ENCODE measurements around the gene ALKBH4.
A peak's percentile ranks its signal among the peaks of the same experiment; 100 is the strongest.
"Not testable (repeated sequence)": the region's sequence is repeated elsewhere in the genome, so short reads cannot be mapped to it uniquely, and the experiment has no call there.

ALKBH4 gene, protein sequence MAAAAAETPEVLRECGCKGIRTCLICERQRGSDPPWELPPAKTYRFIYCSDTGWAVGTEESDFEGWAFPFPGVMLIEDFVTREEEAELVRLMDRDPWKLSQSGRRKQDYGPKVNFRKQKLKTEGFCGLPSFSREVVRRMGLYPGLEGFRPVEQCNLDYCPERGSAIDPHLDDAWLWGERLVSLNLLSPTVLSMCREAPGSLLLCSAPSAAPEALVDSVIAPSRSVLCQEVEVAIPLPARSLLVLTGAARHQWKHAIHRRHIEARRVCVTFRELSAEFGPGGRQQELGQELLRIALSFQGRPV

GRCh38 chr7:102464577-102465280 is at the start of gene ALKBH4, which contains the start of gene LRWD1:
Gene ALKBH4 (minus strand): TSS chr7:102464863. CDS start chr7:102464836, 27 bp downstream.
Gene LRWD1 (plus strand): TSS chr7:102464984. CDS start chr7:102465081, 97 bp downstream.
- DNase-seq = peak; percentile 92

DNA sequence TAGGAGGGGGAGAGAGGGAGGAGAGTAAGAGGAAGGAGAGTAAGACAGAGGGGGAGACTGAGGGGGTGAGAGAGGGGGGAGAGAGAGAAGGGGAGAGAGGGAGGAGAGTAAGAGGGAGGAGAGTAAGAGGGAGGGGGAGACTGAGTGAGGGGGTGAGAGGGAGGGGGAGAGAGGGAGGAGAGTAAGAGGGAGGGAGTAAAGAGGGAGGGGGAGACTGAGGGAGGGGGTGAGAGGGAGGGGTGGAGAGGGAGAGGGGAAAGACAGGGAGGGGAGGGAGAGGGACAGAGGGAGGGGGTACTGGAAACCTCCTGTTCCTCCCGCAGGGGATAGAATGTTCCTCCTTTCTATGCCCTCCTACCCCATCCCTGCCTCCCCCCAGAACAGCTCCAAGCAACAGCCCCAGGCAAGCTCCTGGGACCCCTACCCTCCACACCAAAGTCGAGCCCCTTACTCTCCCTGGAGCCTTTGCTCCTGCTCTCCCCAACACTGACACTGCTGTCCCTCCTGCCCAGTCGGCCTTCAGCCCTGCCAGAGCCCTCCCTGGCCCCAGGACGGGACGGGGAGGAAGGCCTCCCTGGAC is 48.1 kb upstream of the ALKBH4 start:
- DNase-seq = not testable (repeated sequence)

- not testable (repeated sequence) for DNase-seq
Observed at GRCh38 chr7:102511860-102512522, 47.3 kb upstream of the ALKBH4 start.

DNA sequence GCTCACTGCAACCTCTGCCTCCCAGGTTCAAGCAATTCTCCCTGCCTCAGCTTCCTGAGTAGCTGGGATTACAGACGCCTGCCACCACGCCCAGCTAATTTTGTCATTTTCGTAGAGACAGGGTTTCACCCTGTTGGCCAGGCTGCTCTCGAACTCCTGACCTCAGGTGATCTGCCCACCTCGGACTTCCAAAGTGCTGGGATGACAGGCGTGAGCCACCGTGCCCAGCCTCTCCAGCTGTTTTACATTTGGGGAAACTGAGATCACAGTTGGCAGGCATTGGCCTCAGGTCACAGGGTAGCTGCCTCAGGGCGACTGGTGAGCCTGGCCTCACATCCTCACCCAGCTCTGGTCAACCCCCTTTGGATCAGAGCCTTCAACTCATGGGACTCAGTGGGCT is 45.9 kb upstream of the ALKBH4 start:
- DNase-seq = not testable (repeated sequence)

GRCh38 chr7:102507410-102508088 is 42.9 kb upstream of the ALKBH4 start:
- not testable (repeated sequence) for DNase-seq

DNA sequence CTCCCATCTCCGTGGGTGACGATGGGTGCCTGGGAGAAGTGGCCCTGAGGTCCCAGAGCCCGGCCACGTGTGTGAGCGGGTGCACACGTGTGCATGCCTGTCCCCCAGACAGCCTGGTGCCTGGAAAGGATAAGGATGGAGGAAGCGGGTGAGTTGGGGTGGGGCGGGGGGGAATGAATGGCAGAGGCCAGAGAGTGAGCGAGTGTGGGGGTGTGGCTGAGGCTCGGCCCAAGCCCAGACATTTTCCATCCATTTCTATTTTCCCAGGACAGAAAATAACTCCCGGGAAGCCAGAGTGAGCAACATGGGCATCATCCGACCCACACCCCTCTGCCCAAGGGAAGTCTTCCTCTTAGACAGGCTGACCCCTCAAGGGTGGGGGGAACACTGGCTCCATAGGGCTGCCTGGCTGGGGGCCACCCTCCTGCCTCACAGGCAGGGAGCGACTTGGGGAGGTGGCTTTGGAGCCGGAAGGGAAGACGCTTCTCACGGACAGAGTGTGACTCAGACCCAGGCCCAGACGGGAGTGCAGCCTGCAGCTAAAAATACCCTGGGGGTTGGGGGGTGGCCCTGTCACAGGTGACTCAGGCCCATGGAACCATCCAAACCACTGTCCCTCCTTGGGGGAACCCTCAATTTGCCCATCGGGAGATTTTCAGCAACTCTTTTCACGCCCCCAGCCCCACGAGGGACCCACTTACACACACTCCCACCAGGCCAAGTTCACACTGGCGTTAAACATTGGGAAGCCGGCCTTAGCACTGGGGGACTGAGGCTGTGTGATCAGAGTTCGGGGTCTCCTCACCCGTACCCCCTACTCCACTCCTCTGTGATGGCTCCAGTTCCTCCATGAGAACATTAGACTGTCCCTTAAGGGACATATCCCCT is 40.9 kb upstream of the ALKBH4 start:
- DNase-seq = not testable (repeated sequence)

DNA sequence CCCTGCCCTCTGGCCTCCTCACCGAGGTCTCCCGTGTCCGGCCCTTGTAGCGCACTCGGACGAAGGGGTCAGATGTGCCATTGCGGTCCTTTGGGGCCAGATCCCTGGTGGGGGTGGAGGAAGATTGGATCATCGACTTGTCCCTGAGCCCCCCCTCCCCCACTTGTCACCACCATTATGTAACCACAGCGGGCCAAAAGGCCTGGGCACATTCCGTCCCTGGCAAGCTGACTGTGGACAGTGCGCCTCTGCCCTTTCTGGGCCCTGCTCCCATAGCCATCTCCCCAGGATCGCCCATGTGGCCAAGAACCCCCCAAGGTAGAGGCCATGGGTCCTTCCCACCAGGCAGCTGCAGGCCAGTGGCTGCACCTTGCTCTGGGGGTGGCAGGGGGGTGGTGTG is 38.5 kb upstream of the ALKBH4 start:
- DNase-seq = not testable (repeated sequence)

DNA sequence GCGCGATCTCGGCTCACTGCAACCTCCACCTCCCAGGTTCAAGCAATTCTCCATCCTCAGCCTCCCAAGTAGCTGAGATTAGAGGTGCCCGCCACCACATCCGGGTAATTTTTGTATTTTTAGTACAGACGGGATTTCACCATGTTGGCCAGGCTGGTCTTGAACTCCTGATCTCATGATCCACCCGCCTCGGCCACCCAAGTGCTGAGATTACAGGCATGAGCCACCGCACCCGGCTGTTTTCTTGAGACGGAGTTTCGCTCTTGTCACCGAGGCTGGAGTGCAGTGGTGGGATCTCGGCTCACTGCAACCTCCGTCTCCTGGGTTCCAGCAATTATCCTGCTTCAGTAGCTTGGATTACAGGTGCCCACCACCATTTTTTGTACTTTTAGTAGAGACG is 33.7 kb upstream of the ALKBH4 start:
- DNase-seq = not testable (repeated sequence)

GRCh38 chr7:102497308-102497707 is 32.6 kb upstream of the ALKBH4 start:
- not testable (repeated sequence) for DNase-seq

DNA sequence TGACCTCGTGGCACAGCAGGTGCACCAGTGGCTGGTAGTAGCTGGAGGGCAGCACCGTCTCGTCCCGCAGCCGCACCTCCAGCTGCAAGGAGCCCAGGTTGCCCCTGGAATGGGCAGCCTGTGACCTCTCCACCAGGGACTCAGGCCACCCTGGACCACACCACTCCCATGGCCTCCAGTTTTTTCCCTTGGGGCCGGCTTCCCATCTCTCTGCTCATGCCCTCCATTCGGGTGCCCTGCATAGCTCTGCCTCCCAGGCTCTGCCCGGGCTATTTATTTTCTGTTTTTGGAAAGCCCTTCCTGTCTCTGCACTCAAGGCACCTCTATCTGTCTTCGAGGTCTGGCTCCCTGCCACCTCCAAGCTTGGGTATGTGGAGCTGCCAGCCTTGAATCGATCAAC is 32.2 kb upstream of the ALKBH4 start:
- DNase-seq = not testable (repeated sequence)

DNA sequence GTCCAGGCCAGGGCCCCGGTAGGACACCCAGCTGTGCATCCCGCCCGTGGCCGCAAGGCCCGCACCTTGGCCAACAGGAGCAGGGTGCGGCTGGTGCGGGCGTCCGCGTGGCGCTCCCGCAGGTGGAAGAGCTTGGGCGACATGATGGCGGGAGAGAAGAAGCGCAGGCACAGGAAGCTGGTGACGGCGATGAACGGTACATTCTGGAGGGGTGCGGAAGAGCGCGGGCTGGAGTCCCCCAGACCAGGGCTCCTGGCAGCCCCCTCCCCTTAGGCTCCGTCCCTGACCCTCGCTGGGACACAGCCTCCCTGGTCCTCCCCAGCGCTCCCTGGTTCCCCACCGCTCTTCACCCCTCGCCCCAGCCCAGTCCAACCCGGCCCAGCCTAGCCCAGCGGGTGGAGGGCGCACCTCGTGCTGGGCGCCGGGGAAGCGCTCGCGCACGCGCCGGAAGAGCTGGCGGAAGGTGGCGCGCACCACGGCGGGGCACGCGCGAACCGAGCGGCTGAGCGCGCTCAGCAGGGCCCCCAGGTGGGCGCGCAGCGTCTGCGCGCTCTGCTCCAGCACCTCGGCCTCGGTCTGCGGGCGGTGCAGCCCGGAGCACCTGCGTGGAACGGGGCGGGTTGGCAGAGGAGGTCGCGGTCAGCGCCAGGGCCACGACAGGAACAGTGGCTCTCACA is 29.9 kb upstream of the ALKBH4 start:
- DNase-seq = not testable (repeated sequence)

DNA sequence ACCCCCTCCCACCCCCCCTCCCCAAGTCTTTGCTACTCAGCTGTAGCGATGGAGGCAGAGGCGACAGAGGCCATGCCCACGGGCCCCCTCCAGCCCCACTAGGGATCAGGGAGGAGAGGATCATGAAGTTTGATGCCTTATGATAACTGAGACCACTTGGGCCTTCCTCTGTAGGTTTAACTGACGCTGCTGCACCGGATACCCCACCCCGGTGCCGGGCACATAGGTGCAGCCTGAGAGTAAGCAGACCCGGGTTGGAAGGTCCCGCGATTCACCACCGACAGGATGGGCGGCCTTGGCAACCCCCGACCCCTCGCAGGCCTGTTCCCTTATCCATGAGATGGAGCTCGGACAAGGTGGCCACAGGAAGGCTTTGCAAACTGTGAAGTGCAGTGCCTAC is 29.4 kb upstream of the ALKBH4 start:
- not testable (repeated sequence) for DNase-seq

DNA sequence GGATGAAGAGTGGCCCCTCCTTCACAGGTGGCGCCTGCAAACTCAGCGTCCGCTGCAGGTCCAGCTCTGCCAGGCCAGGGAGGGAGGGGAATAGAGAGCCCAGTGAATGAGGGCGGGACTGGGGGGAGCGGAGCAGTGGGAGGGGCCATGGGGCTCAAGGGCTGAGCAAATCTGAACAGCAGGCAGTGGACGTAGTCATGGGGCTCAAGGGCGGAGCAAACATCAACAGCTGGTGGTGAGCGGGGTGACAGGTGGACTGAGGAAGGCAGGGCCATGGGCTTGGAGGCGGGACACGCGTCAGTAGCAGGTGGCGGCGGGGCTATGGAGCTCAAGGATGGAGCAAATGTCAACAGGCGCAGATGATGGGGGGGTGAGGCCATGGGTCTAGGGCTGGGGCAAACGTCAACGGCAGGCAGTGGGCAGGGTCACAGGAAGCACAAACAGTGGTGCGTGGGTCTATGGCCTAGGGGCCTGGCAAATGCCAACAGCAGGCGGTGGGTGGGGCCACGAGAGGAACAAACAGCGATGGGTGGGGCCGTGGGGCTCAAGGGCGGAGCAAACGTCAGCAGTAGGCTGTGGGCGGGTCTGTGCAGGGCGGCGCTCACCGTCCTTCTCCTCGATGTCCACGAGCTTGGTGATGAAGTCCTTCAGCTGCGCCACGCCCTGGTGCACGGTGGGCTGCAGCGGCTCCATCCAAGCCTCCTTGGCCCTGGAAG is 28.7 kb upstream of the ALKBH4 start:
- DNase-seq = not testable (repeated sequence)

GRCh38 chr7:102490529-102491075 is 25.9 kb upstream of the ALKBH4 start:
- not testable (repeated sequence) for DNase-seq

DNA sequence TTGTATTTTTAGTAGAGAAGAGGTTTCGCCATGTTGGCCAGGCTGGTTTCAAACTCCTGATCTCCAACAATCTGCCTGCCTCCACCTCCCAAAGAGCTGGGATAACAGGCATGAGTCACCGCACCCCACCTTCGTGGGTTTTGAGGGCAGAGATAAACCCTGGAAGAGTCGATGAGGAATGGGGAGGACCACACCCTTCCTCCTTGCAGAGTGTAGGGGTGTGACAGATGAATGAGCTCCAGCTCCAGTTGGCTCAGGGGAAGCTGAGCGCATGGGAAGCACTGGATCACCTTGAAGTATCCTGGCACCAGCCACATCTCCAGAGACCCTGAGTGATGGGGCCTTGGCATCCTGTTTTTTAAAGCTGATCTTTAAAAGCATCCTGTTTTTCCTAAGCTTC is 19.7 kb upstream of the ALKBH4 start:
- DNase-seq = not testable (repeated sequence)

DNA sequence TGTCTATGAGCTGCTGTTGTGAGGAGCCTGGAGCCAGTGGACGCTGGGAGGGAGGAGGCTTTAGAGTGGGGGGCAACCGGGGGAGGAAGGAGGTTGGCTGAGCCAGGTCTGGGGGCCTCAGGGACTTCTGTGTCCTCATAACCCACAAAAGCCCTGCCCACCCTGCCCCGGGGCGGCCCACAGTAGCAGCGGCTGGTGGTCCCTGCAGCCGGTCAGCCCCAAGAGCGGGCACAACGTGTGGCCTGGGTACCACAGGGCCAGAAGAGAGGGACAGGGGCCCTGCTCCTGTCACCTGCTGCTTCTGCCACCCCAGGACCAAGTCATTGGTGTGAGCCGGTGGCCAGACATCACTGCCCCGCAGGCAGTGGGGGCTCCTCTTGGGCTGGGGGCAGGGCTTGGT is 17.3 kb upstream of the ALKBH4 start:
- not testable (repeated sequence) for DNase-seq

- not testable (repeated sequence) for DNase-seq
Observed at GRCh38 chr7:102479982-102480637, 15.4 kb upstream of the ALKBH4 start.

GRCh38 chr7:102479209-102479584 is 14.5 kb upstream of the ALKBH4 start:
- not testable (repeated sequence) for DNase-seq
